Keratinocyte (primary cell): ENCODE data around the gene GALNT9. TPM values are rescaled to one million over a fixed set of nuclear protein-coding genes. Genes with fewer than 3 reads are reported as not detected.

ENCODE experiments used
- DNase-seq: peaks from one replicate; pipeline ENCODE4 v3.0.0-alpha.2; 2011; ENCODE audit warnings: low read depth, missing footprints, low spot score
- FAIRE-seq: peaks from 2 replicates; lab custom pipeline; 2011; peaks lifted over from hg19 to GRCh38; lab: Jason Lieb, UNC
- H2AFZ ChIP-seq: 2 replicates; pipeline ENCODE4 v1.6.0; 2012; ENCODE audit warnings: low read length, control low read depth, inconsistent platforms; ENCODE audit not compliant: control insufficient read depth
- H3K27ac ChIP-seq: 2 replicates; pipeline ENCODE4 v1.5.1; 2011; ENCODE audit warnings: low read length; ENCODE audit not compliant: control insufficient read depth, insufficient read depth
- H3K27me3 ChIP-seq: 3 replicates; pipeline ENCODE4 v1.6.0; 2011; ENCODE audit warnings: low read length; ENCODE audit not compliant: control insufficient read depth, insufficient read depth; ENCODE audit errors: extremely low read depth
- H3K36me3 ChIP-seq, 2 experiments: 2 replicates in 1 of 2; 3 replicates in 1 of 2; pipeline ENCODE4 v1.5.1; 2011; ENCODE audit warnings: low read length in 2 of 2, mild to moderate bottlenecking in 1 of 2; ENCODE audit not compliant: control insufficient read depth in 2 of 2, insufficient read depth in 2 of 2; ENCODE audit errors: extremely low read depth in 1 of 2
- H3K4me1 ChIP-seq: 3 replicates; pipeline ENCODE4 v1.5.1; 2011; ENCODE audit warnings: low read length; ENCODE audit not compliant: control insufficient read depth, insufficient read depth; ENCODE audit errors: extremely low read depth
- H3K4me2 ChIP-seq: 3 replicates; pipeline ENCODE4 v1.6.0; 2011; ENCODE audit warnings: low read depth, low read length; ENCODE audit not compliant: control insufficient read depth, insufficient read depth; ENCODE audit errors: extremely low read depth
- H3K4me3 ChIP-seq, 3 experiments: fragments of 200-600 bp in 1 of 3; sonication (generic) in 1 of 3; 2 replicates in 2 of 3; 3 replicates in 1 of 3; pipeline ENCODE4 v1.5.1; 2011 to 2016; ENCODE audit warnings: low read length in 3 of 3, mild to moderate bottlenecking in 3 of 3, control low read depth in 2 of 3, inconsistent platforms in 1 of 3, low read depth in 1 of 3, mixed read lengths in 1 of 3, mixed run types in 1 of 3, moderate library complexity in 1 of 3; ENCODE audit not compliant: control insufficient read depth in 2 of 3, insufficient read depth in 2 of 3; ENCODE audit errors: extremely low read depth in 1 of 3
- H3K79me2 ChIP-seq: 2 replicates; pipeline ENCODE4 v1.6.0; 2012; ENCODE audit warnings: low read length; ENCODE audit not compliant: control insufficient read depth, insufficient read depth
- H3K9ac ChIP-seq: 3 replicates; pipeline ENCODE4 v1.6.0; 2011; ENCODE audit warnings: low read length; ENCODE audit not compliant: control insufficient read depth, insufficient read depth; ENCODE audit errors: extremely low read depth
- H3K9me1 ChIP-seq: 3 replicates; pipeline ENCODE4 v1.6.0; 2011; ENCODE audit warnings: low read length; ENCODE audit not compliant: control insufficient read depth, insufficient read depth; ENCODE audit errors: extremely low read depth
- H3K9me3 ChIP-seq: 2 replicates; pipeline ENCODE4 v1.5.1; 2012; ENCODE audit warnings: low read depth, low read length; ENCODE audit not compliant: control insufficient read depth
- H4K20me1 ChIP-seq: 3 replicates; pipeline ENCODE4 v1.6.0; 2011; ENCODE audit warnings: low read length; ENCODE audit not compliant: control insufficient read depth, insufficient read depth; ENCODE audit errors: extremely low read depth
- CTCF ChIP-seq, 3 experiments: IDR thresholded peaks in 1 of 3; conservative IDR thresholded peaks in 1 of 3; optimal IDR thresholded peaks in 1 of 3; 2 replicates in 2 of 3; 3 replicates in 1 of 3; pipeline versions ENCODE3 to v1.5.1; 2011; ENCODE audit warnings: low read length in 3 of 3, mild to moderate bottlenecking in 3 of 3, moderate library complexity in 2 of 3, control low read depth in 1 of 3, inconsistent platforms in 1 of 3; ENCODE audit not compliant: insufficient read depth in 2 of 3; ENCODE audit errors: extremely low read depth in 1 of 3
- EZH2 ChIP-seq: IDR thresholded peaks from one replicate; pipeline ENCODE4 v1.6.1; 2012; ENCODE audit warnings: inconsistent platforms, mild to moderate bottlenecking, low read length, moderate library complexity
- dilution Hi-C: fragments of 300-500 bp; cut with MboI; formaldehyde crosslinking; loops from one replicate; pipeline ENCODE4 v1.7.0; 2020; ENCODE audit warnings: low sequenced_read_pairs; ENCODE audit not compliant: extremely low pct_ligation_motif_present
- polyA plus RNA-seq, 5 experiments: library from polyadenylated mRNA; depleted of rRNA in 3 of 5; stranded (reverse) in 3 of 5; stranded (forward) in 1 of 5; unstranded in 1 of 5; fragments of >200 nt; gene quantifications; 1 replicate in 1 of 5; 2 replicates in 3 of 5; 3 replicates in 1 of 5; pipeline versions ENCODE4 v1.2.1 to v1.2.3, GENCODE V29; 2011 to 2012; ENCODE audit warnings: missing spikeins in 2 of 5, low read depth in 1 of 5, low replicate concordance in 1 of 5

The GALNT9 gene
- polyA plus RNA-seq, 1 donor (not counting 4 experiments of a cell fraction or from before 2014, with no cell fraction given), result not detected

DNA sequence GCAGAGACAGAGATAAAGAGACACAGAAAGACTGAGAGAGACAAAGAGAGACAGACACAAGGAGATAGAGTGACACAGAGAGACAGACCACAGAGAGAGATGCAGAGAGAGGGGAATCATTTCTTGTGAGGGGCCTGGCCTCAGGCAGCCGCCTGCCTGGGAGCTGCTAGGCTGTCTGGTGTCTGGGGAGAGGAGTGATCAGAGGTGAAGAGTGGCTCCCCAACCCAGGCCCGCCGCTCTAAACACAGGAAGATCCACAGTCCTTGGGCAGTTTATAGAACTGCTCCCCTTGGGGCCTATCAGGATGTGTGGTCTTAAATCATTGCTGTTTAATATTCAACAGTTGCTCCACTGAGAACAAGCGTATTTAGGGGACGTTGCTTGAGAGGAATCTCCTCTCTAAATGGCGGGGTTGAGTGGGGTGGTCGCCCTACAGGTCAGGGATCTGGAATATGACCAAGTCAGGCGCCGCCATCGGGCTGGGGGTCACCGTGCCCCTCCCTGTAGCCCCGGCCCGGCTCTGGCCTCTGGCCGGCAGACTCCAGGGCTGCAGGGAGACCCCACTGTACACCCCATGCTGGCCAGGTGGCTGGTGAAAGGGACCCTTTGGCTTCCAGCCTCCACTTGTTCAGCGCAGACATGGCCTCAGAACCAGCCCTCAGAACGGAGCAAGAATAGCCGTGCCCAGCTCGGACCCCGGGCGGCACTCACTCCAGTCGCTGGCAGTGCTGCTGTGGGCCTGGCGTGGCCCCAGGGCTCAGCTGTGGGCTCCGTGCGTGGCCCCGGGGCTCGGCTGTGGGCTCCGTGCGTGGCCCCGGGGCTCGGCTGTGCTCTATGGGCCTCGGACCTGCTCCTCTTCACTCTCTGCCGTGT lies 89.4 kb downstream of the GALNT9 start:
- Histone ChIP-seq H3K9me3 (peaks cover 5% of the 10 kb centered on the region), H3K4me2 (no peak overlapping the region)
- TF ChIP-seq EZH2 (no peak), CTCF (optimal IDR thresholded peaks at IDR 0.05 in 1 of 3, IDR thresholded peaks at IDR 0.05 in 1 of 3, conservative IDR thresholded peaks at IDR 0.05 in 1 of 3; ENCODE audit: extremely low read depth in 1 of 3, insufficient read depth in 2 of 3, low read length in 3 of 3) (no peak)

DNA sequence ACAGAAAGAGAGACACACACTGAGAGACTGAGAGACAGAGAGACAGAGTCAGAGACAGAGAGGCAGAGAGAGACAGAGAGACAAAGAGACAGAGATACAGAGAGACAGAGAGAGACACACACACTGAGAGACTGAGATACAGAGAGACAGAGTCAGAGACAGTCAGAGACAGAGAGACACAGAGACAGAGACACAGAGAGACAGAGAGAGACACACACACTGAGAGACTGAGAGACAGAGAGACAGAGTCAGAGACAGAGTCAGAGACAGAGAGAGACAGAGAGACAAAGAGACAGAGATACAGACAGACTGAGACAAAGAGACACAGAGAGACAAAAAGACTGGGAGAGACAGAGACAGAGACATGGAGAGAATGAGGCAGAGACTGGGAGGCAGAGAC lies 90.0 kb downstream of the GALNT9 start:
- DNase-seq (no peak), FAIRE-seq (no peak)
- no peaks in the 10 kb centered on the region for H3K27me3 ChIP-seq
- no peaks in the 10 kb centered on the region for H3K36me3 ChIP-seq
- H4K20me1 ChIP-seq, result no peaks in the 10 kb centered on the region
- H3K4me3 ChIP-seq, result no peak overlapping the region
- no peak overlapping the region for H2AFZ ChIP-seq
- no peaks in the 10 kb centered on the region for H3K9me1 ChIP-seq
- dilution Hi-C loops, result no loop called here
- H3K79me2 ChIP-seq, result no peaks in the 10 kb centered on the region
- no peak overlapping the region for H3K4me2 ChIP-seq
- no peak overlapping the region for H3K9ac ChIP-seq
- H3K27ac ChIP-seq, result no peak overlapping the region
- no peak for TF ChIP-seq CTCF (optimal IDR thresholded peaks at IDR 0.05 in 1 of 3, IDR thresholded peaks at IDR 0.05 in 1 of 3, conservative IDR thresholded peaks at IDR 0.05 in 1 of 3; ENCODE audit: extremely low read depth in 1 of 3, insufficient read depth in 2 of 3, low read length in 3 of 3)
- TF ChIP-seq EZH2, result no peak
- no peaks in the 10 kb centered on the region for H3K4me1 ChIP-seq
- peaks cover 5% of the 10 kb centered on the region for H3K9me3 ChIP-seq

More for the DNA sequence above, 89.4 kb downstream of the GALNT9 start:
- dilution Hi-C loops, result no loop called here
- Histone ChIP-seq H3K27me3 (no peaks in the 10 kb centered on the region), H3K9ac (no peak overlapping the region), H3K9me1 (no peaks in the 10 kb centered on the region), H3K4me1 (no peaks in the 10 kb centered on the region), H3K79me2 (no peaks in the 10 kb centered on the region), H4K20me1 (no peaks in the 10 kb centered on the region), H3K4me3 (no peak overlapping the region), H3K36me3 (no peaks in the 10 kb centered on the region), H3K27ac (no peak overlapping the region), H2AFZ (no peak overlapping the region)
- FAIRE-seq, result no peak
- no peak for DNase-seq
